ENCODE measurements around the gene PRKCA.

- TF ChIP-seq RBAK (CRISPR knock-in tag; IDR thresholded peaks at IDR 0.05) (no peak), ZNF766 (CRISPR knock-in tag; IDR thresholded peaks at IDR 0.05; ENCODE audit: borderline replicate concordance) (no peak), ZNF503 (CRISPR knock-in tag; IDR thresholded peaks at IDR 0.05) (no peak), MAFG (CRISPR knock-in tag; IDR thresholded peaks at IDR 0.05) (no peak), EZH2 (conservative IDR thresholded peaks at IDR 0.05; ENCODE audit: low read depth, low read length) (no peak), ZNF44 (CRISPR knock-in tag; IDR thresholded peaks at IDR 0.05) (no peak), ZZZ3 (CRISPR knock-in tag; IDR thresholded peaks at IDR 0.05; ENCODE audit: borderline replicate concordance) (no peak), ZSCAN30 (CRISPR knock-in tag; IDR thresholded peaks at IDR 0.05) (no peak), KLF12 (CRISPR knock-in tag; IDR thresholded peaks at IDR 0.05; ENCODE audit: borderline replicate concordance) (no peak)
Observed at GRCh38 chr17:66338937-66339336, 36.5 kb downstream of the PRKCA start.

All from HepG2 (cell line).